ENCODE results near the gene RNASE8.

RNASE8 gene

GRCh38 chr14:21068521-21069387, 11.1 kb downstream of the RNASE8 start:
- Mint-ChIP-seq H3K27ac (peak overlapping the region; percentile 92 to 93), H3K9me3 (no peaks in the 10 kb centered on the region), H3K4me1 (ENCODE audit: low read depth in 2 of 2) (peaks cover 28 to 34% of the 10 kb centered on the region in 2 donors), H3K27me3 (peaks cover 89 to 90% of the 10 kb centered on the region in 2 donors), H3K4me3 (peak overlapping the region; percentile 85 to 86), H3K36me3 (ENCODE audit: insufficient read depth) (peaks cover 11% of the 10 kb centered on the region)
- ATAC-seq (replicated peaks): peak; percentile 64
- DNase-seq: peak; percentile 56 to 62 (median 58)

- peak overlapping the region; percentile 92 to 93 for H3K27ac Mint-ChIP-seq
- peaks cover 11% of the 10 kb centered on the region for H3K36me3 Mint-ChIP-seq (ENCODE audit: insufficient read depth)
- peaks cover 83 to 94% of the 10 kb centered on the region in 2 donors for H3K27me3 Mint-ChIP-seq
- peaks cover 28 to 34% of the 10 kb centered on the region in 2 donors for H3K4me1 Mint-ChIP-seq (ENCODE audit: low read depth in 2 of 2)
- peak overlapping the region; percentile 85 to 86 for H3K4me3 Mint-ChIP-seq
- peak; percentile 18 to 29 (median 28) for DNase-seq
- peak; percentile 36 for ATAC-seq (replicated peaks)
- no peaks in the 10 kb centered on the region for H3K9me3 Mint-ChIP-seq
Measured at GRCh38 chr14:21069388-21070082, 11.9 kb downstream of the RNASE8 start.

GRCh38 chr14:21070083-21070609, 12.5 kb downstream of the RNASE8 start, which contains the start of gene ARHGEF40:
TSS of gene ARHGEF40 (plus strand) at chr14:21070304. CDS start at chr14:21070397, 93 bp downstream.
- Mint-ChIP-seq H3K36me3 (ENCODE audit: insufficient read depth) (peaks cover 11% of the 10 kb centered on the region), H3K4me3 (peak within 1 kb of the TSS; percentile 85 to 86), H3K4me1 (ENCODE audit: low read depth in 2 of 2) (peaks cover 28 to 34% of the 10 kb centered on the region in 2 donors), H3K9me3 (no peaks in the 10 kb centered on the region), H3K27me3 (peaks cover 80 to 89% of the 10 kb centered on the region in 2 donors), H3K27ac (peak within 1 kb of the TSS; percentile 92 to 93)
- peak in 1 of 3 experiments; percentile 24 for DNase-seq
- ATAC-seq (replicated peaks): peak; percentile 10

- Mint-ChIP-seq H3K27me3 (peaks cover 74 to 84% of the 10 kb centered on the region in 2 donors), H3K4me1 (ENCODE audit: low read depth in 2 of 2) (peaks cover 28 to 34% of the 10 kb centered on the region in 2 donors), H3K36me3 (ENCODE audit: insufficient read depth) (peaks cover 11% of the 10 kb centered on the region), H3K4me3 (peak overlapping the region; percentile 85), H3K9me3 (no peaks in the 10 kb centered on the region), H3K27ac (peak overlapping the region; percentile 86 to 90)
- DNase-seq (peak in 2 of 3 experiments; percentile 18), ATAC-seq (replicated peaks) (peak; percentile 35)
Measured at GRCh38 chr14:21070610-21071224, 13.1 kb downstream of the RNASE8 start.

GRCh38 chr14:21071225-21072030, 13.8 kb downstream of the RNASE8 start:
- Mint-ChIP-seq H3K36me3 (ENCODE audit: insufficient read depth) (peaks cover 11% of the 10 kb centered on the region), H3K27ac (peak overlapping the region; percentile 86 to 90), H3K27me3 (peaks cover 72 to 81% of the 10 kb centered on the region in 2 donors)

GRCh38 chr14:21072031-21072473, 14.4 kb downstream of the RNASE8 start:
- Mint-ChIP-seq H3K27me3 (peaks cover 66 to 76% of the 10 kb centered on the region in 2 donors), H3K4me1 (ENCODE audit: low read depth in 2 of 2) (peaks cover 28 to 34% of the 10 kb centered on the region in 2 donors), H3K4me3 (peak overlapping the region; percentile 85), H3K9me3 (no peaks in the 10 kb centered on the region), H3K36me3 (ENCODE audit: insufficient read depth) (peaks cover 11% of the 10 kb centered on the region), H3K27ac (peak overlapping the region in 1 of 2 donors; percentile 86)
- no peak for ATAC-seq (replicated peaks)
- no peak for DNase-seq

More at GRCh38 chr14:21071225-21072030, 13.8 kb downstream of the RNASE8 start:
- ATAC-seq (replicated peaks) (peak; percentile 38), DNase-seq (peak in 2 of 3 experiments; percentile 18 to 20)
- H3K4me1 Mint-ChIP-seq (ENCODE audit: low read depth in 2 of 2): peaks cover 28 to 34% of the 10 kb centered on the region in 2 donors
- no peaks in the 10 kb centered on the region for H3K9me3 Mint-ChIP-seq
- H3K4me3 Mint-ChIP-seq: peak overlapping the region; percentile 85

GRCh38 chr14:21072781-21073339, 15.2 kb downstream of the RNASE8 start:
- H3K27ac Mint-ChIP-seq: no peak overlapping the region
- peaks cover 11% of the 10 kb centered on the region for H3K36me3 Mint-ChIP-seq (ENCODE audit: insufficient read depth)
- no peak for DNase-seq
- H3K4me3 Mint-ChIP-seq: peak overlapping the region; percentile 85
- ATAC-seq (replicated peaks): no peak
- H3K9me3 Mint-ChIP-seq: no peaks in the 10 kb centered on the region
- H3K4me1 Mint-ChIP-seq (ENCODE audit: low read depth in 2 of 2): peaks cover 28 to 34% of the 10 kb centered on the region in 2 donors
- H3K27me3 Mint-ChIP-seq: peaks cover 58 to 71% of the 10 kb centered on the region in 2 donors

GRCh38 chr14:21073921-21074320, 16.3 kb downstream of the RNASE8 start:
- H3K4me1 Mint-ChIP-seq (ENCODE audit: low read depth in 2 of 2): peaks cover 22 to 29% of the 10 kb centered on the region in 2 donors
- H3K27ac Mint-ChIP-seq: no peak overlapping the region
- H3K4me3 Mint-ChIP-seq: no peak overlapping the region
- ATAC-seq (replicated peaks) (no peak), DNase-seq (no peak)
- no peaks in the 10 kb centered on the region for H3K9me3 Mint-ChIP-seq
- H3K27me3 Mint-ChIP-seq: peaks cover 50 to 71% of the 10 kb centered on the region in 2 donors
- H3K36me3 Mint-ChIP-seq (ENCODE audit: insufficient read depth): peaks cover 7% of the 10 kb centered on the region

- Mint-ChIP-seq H3K9me3 (no peaks in the 10 kb centered on the region), H3K4me1 (ENCODE audit: low read depth in 2 of 2) (peaks cover 16 to 21% of the 10 kb centered on the region in 2 donors), H3K27me3 (peaks cover 43 to 66% of the 10 kb centered on the region in 2 donors), H3K36me3 (ENCODE audit: insufficient read depth) (peaks cover 5% of the 10 kb centered on the region), H3K27ac (no peak overlapping the region), H3K4me3 (no peak overlapping the region)
- DNase-seq (no peak), ATAC-seq (replicated peaks) (no peak)
Measured at GRCh38 chr14:21074398-21075272, 17.0 kb downstream of the RNASE8 start.

GRCh38 chr14:21075719-21076437, 18.3 kb downstream of the RNASE8 start:
- H3K36me3 Mint-ChIP-seq (ENCODE audit: insufficient read depth): peaks cover 3% of the 10 kb centered on the region
- peak overlapping the region in 1 of 2 donors; percentile 3 for H3K27ac Mint-ChIP-seq
- no peak overlapping the region for H3K4me3 Mint-ChIP-seq
- DNase-seq (no peak), ATAC-seq (replicated peaks) (no peak)
- peaks cover 9 to 12% of the 10 kb centered on the region in 2 donors for H3K4me1 Mint-ChIP-seq (ENCODE audit: low read depth in 2 of 2)
- peaks cover 34 to 66% of the 10 kb centered on the region in 2 donors for H3K27me3 Mint-ChIP-seq
- no peaks in the 10 kb centered on the region for H3K9me3 Mint-ChIP-seq

GRCh38 chr14:21077672-21078071, 20.1 kb downstream of the RNASE8 start:
- no peak for DNase-seq
- Mint-ChIP-seq H3K4me3 (no peak overlapping the region), H3K9me3 (no peaks in the 10 kb centered on the region), H3K36me3 (ENCODE audit: insufficient read depth) (peaks cover under 1% of the 10 kb centered on the region), H3K27me3 (peaks cover 18 to 48% of the 10 kb centered on the region in 2 donors), H3K4me1 (ENCODE audit: low read depth in 2 of 2) (no peaks in the 10 kb centered on the region), H3K27ac (no peak overlapping the region)
- ATAC-seq (replicated peaks): no peak
